Liver (tissue), 9 donors: ENCODE measurements around the gene LCP1. TPM values are rescaled to one million over a fixed set of nuclear protein-coding genes. Genes with fewer than 3 reads are reported as not detected.

Experiments
- DNase-seq: peaks from one replicate; pipeline ENCODE4 v3.0.0-alpha.2; 2017; ENCODE audit warnings: low spot score
- H3K27ac ChIP-seq, 2 donors: one replicate each; pipeline ENCODE4 v1.7.0; 2013; ENCODE audit warnings: inconsistent platforms in 2 of 2, low read length in 2 of 2, control low read depth in 1 of 2, low read depth in 1 of 2, mild to moderate bottlenecking in 1 of 2
- H3K27me3 ChIP-seq, 4 donors: one replicate each; pipeline versions ENCODE4 v1.6.1 to v1.7.0; 2013; ENCODE audit warnings: low read length in 3 of 4, inconsistent platforms in 1 of 4, mild to moderate bottlenecking in 1 of 4, moderate library complexity in 1 of 4; ENCODE audit not compliant: control insufficient read depth in 4 of 4, insufficient read depth in 4 of 4
- H3K36me3 ChIP-seq, 4 donors: one replicate each; pipeline versions ENCODE4 v1.6.1 to v1.7.0; 2013; ENCODE audit warnings: low read length in 3 of 4, mild to moderate bottlenecking in 3 of 4, low read depth in 1 of 4, moderate library complexity in 1 of 4; ENCODE audit not compliant: control insufficient read depth in 4 of 4, insufficient read depth in 3 of 4
- H3K4me1 ChIP-seq, 4 donors: one replicate each; pipeline versions ENCODE4 v1.6.1 to v1.7.0; 2013; ENCODE audit warnings: low read length in 3 of 4, mild to moderate bottlenecking in 3 of 4, moderate library complexity in 1 of 4; ENCODE audit not compliant: control insufficient read depth in 4 of 4, insufficient read depth in 4 of 4
- H3K4me3 ChIP-seq, 3 donors: one replicate each; pipeline versions ENCODE4 v1.6.1 to v1.7.0; 2013; ENCODE audit warnings: low read length in 3 of 3, control low read depth in 1 of 3, low read depth in 1 of 3, mild to moderate bottlenecking in 1 of 3
- H3K9ac ChIP-seq, 2 donors: one replicate each; pipeline ENCODE4 v1.7.0; 2013; ENCODE audit warnings: low read length in 2 of 2, mild to moderate bottlenecking in 2 of 2, moderate library complexity in 2 of 2, control low read depth in 1 of 2, low read depth in 1 of 2
- H3K9me3 ChIP-seq, 4 donors: one replicate each; pipeline versions ENCODE4 v1.6.1 to v1.7.0; 2013; ENCODE audit warnings: low read length in 3 of 4; ENCODE audit not compliant: control insufficient read depth in 4 of 4
- EGR1 ChIP-seq, 2 donors: IDR thresholded peaks; 2 replicates each; pipeline ENCODE4 v1.6.1; 2016 to 2018; ENCODE audit warnings: antibody characterized with exemption in 2 of 2, low read depth in 2 of 2
- FOXA1 ChIP-seq: IDR thresholded peaks from 2 replicates; pipeline ENCODE4 v1.6.1; 2016; ENCODE audit warnings: antibody characterized with exemption
- FOXA2 ChIP-seq: IDR thresholded peaks from 2 replicates; pipeline ENCODE4 v1.6.1; 2016; ENCODE audit warnings: antibody characterized with exemption
- GABPA ChIP-seq, 2 donors: IDR thresholded peaks in 1 of 2; conservative IDR thresholded peaks in 1 of 2; 2 replicates each; pipeline ENCODE4 v1.6.1; 2016; ENCODE audit warnings: antibody characterized with exemption in 2 of 2, mild to moderate bottlenecking in 1 of 2, moderate library complexity in 1 of 2
- HNF4A ChIP-seq, 2 donors: conservative IDR thresholded peaks; 2 replicates each; pipeline ENCODE4 v1.6.1; 2016; ENCODE audit warnings: antibody characterized with exemption in 2 of 2, mild to moderate bottlenecking in 2 of 2
- HNF4G ChIP-seq: IDR thresholded peaks from 2 replicates; pipeline ENCODE4 v1.6.1; 2016; ENCODE audit warnings: antibody characterized with exemption
- JUND ChIP-seq, 2 donors: IDR thresholded peaks; 2 replicates each; pipeline ENCODE4 v1.6.1; 2016; ENCODE audit warnings: antibody characterized with exemption in 2 of 2
- NR2F2 ChIP-seq: IDR thresholded peaks from 2 replicates; pipeline ENCODE4 v1.6.1; 2016; ENCODE audit warnings: antibody characterized with exemption
- RAD21 ChIP-seq, 2 donors: IDR thresholded peaks; 2 replicates each; pipeline ENCODE4 v1.6.1; 2016; ENCODE audit warnings: antibody characterized with exemption in 2 of 2, mild to moderate bottlenecking in 2 of 2
- REST ChIP-seq: IDR thresholded peaks from 2 replicates; pipeline ENCODE4 v1.6.1; 2016; ENCODE audit warnings: antibody characterized with exemption, mild to moderate bottlenecking
- RXRA ChIP-seq, 2 donors: IDR thresholded peaks; 2 replicates each; pipeline ENCODE4 v1.6.1; 2017 to 2018; ENCODE audit warnings: antibody characterized with exemption in 2 of 2, mild to moderate bottlenecking in 1 of 2
- SP1 ChIP-seq: IDR thresholded peaks from 2 replicates; pipeline ENCODE4 v1.6.1; 2018; ENCODE audit warnings: antibody characterized with exemption, mild to moderate bottlenecking
- TAF1 ChIP-seq: conservative IDR thresholded peaks from 2 replicates; pipeline ENCODE4 v1.6.1; 2016; ENCODE audit warnings: antibody characterized with exemption, mild to moderate bottlenecking
- YY1 ChIP-seq: IDR thresholded peaks from 2 replicates; pipeline ENCODE4 v1.6.1; 2016; ENCODE audit warnings: antibody characterized with exemption, mild to moderate bottlenecking
- ZBTB33 ChIP-seq: IDR thresholded peaks from 2 replicates; pipeline ENCODE4 v1.6.1; 2016; ENCODE audit warnings: antibody characterized with exemption
- WGBS: extraction: QIAGEN DNeasy Blood & Tissue Kit; methylation state at CpG from one replicate; pipeline ENCODE4 v1.1.7; 2013; 5-methylcytosine and 5-hydroxymethylcytosine counted together
- polyA plus RNA-seq, 2 donors: library from polyadenylated mRNA; stranded (reverse) in 1 of 2; unstranded in 1 of 2; fragments of 200-250 nt in 1 of 2; fragments of >200 nt in 1 of 2; fragmentation: Nextera tagmentation in 1 of 2; extraction: Ambion mirVana in 1 of 2; gene quantifications; one replicate each; pipeline versions ENCODE4 v1.2.1 to v1.2.3, GENCODE V29; 2013 to 2015
- total RNA-seq, 2 donors: library from RNA; depleted of rRNA; stranded (reverse); fragments of >200 nt; gene quantifications; one replicate each; pipeline ENCODE4 v1.2.3, GENCODE V29; 2014
- TF ChIP-seq, protein P1 (sequence below): IDR thresholded peaks from 2 replicates; pipeline ENCODE4 v1.6.1; 2016; ENCODE audit warnings: antibody characterized with exemption
- TF ChIP-seq, protein P2 (sequence below): fragments of 150-350 bp; IDR thresholded peaks from 2 replicates; pipeline ENCODE4 v1.5.1; 2017; ENCODE audit warnings: improper control_type of control experiment, low read depth, low read length; ENCODE audit not compliant: missing input control
- TF ChIP-seq, protein P3 (sequence below): IDR thresholded peaks from 2 replicates; pipeline ENCODE4 v1.6.1; 2016; ENCODE audit warnings: antibody characterized with exemption
- donor health status: healthy.
- donor health status: healthy.
- donor health status: healthy.
- donor health status: healthy.
- donor health status: healthy.

The LCP1 gene
- total and polyA plus RNA-seq, 4 donors, result 12.6 to 90.6 (median 36.0) TPM

DNA sequence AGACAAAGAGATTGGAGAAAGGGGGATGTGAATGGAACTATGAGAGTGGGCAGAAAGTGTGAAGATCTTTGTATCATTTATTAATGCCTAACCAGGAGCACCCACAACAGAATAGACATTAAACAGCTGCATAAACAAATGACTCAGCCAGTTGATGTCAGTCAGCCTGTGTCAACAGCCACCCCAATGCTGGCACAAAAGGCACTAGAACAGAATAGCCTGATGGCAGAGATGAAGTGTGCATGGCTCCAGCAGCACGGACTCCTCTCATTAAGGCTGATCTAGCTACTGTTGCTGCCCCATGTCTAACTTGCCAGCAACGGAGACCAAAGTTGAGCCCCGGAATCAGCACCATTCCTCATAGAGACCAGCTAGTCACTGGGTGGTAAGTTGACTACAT, 85.0 kb downstream of the LCP1 start:
- H3K27ac ChIP-seq, result peak overlapping the region; percentile 91 to 97
- no peak for DNase-seq
- 44% methylated on average over 3 of the region's 3 CpGs for WGBS
- H3K9ac ChIP-seq, result peak overlapping the region; percentile 20 to 26
- peak overlapping the region; percentile 0 to 44 (median 8) for H3K4me3 ChIP-seq
- no peaks in the 10 kb centered on the region for H3K9me3 ChIP-seq
- H3K27me3 ChIP-seq, result no peaks in the 10 kb centered on the region
- TF ChIP-seq HNF4A (conservative IDR thresholded peaks at IDR 0.05), result peak in 1 of 2 donors; percentile 50
- TF ChIP-seq RXRA (IDR thresholded peaks at IDR 0.05), result peak in 1 of 2 donors; percentile 58
- TF ChIP-seq, protein P1, sequence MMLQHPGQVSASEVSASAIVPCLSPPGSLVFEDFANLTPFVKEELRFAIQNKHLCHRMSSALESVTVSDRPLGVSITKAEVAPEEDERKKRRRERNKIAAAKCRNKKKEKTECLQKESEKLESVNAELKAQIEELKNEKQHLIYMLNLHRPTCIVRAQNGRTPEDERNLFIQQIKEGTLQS, result no peak
- no peak for TF ChIP-seq GABPA (IDR thresholded peaks at IDR 0.05 in 1 of 2, conservative IDR thresholded peaks at IDR 0.05 in 1 of 2)
- TF ChIP-seq FOXA1, result peak; percentile 98
- peak; percentile 90 for TF ChIP-seq REST
- peak; percentile 99 for TF ChIP-seq FOXA2
- TF ChIP-seq, protein P2, sequence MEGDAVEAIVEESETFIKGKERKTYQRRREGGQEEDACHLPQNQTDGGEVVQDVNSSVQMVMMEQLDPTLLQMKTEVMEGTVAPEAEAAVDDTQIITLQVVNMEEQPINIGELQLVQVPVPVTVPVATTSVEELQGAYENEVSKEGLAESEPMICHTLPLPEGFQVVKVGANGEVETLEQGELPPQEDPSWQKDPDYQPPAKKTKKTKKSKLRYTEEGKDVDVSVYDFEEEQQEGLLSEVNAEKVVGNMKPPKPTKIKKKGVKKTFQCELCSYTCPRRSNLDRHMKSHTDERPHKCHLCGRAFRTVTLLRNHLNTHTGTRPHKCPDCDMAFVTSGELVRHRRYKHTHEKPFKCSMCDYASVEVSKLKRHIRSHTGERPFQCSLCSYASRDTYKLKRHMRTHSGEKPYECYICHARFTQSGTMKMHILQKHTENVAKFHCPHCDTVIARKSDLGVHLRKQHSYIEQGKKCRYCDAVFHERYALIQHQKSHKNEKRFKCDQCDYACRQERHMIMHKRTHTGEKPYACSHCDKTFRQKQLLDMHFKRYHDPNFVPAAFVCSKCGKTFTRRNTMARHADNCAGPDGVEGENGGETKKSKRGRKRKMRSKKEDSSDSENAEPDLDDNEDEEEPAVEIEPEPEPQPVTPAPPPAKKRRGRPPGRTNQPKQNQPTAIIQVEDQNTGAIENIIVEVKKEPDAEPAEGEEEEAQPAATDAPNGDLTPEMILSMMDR, result no peak
- TF ChIP-seq, protein P3, sequence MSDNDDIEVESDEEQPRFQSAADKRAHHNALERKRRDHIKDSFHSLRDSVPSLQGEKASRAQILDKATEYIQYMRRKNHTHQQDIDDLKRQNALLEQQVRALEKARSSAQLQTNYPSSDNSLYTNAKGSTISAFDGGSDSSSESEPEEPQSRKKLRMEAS, result no peak
- peak; percentile 75 to 97 for TF ChIP-seq JUND (IDR thresholded peaks at IDR 0.05)
- TF ChIP-seq TAF1, result peak; percentile 67
- TF ChIP-seq ZBTB33, result no peak
- TF ChIP-seq YY1, result peak; percentile 70
- no peak for TF ChIP-seq HNF4G
- TF ChIP-seq EGR1 (IDR thresholded peaks at IDR 0.05; ENCODE audit: low read depth in 2 of 2), result no peak
- TF ChIP-seq NR2F2, result no peak
- peak; percentile 11 for TF ChIP-seq SP1
- peak in 1 of 2 donors; percentile 5 for TF ChIP-seq RAD21 (IDR thresholded peaks at IDR 0.05)
- H3K4me1 ChIP-seq, result peaks cover 4 to 65% (median 35%) of the 10 kb centered on the region in 4 donors
- peaks cover 0 to 14% (median 5%) of the 10 kb centered on the region in 4 donors for H3K36me3 ChIP-seq
